Natural killer cell treated with Interleukin-12 subunit alpha and Interleukin-12 subunit beta and Interleukin-15 and Interleukin-18, amount 100 ng/mL, for 72 hours (primary cell): ENCODE results near the gene ADGRF1. TPM values are rescaled to one million over a fixed set of nuclear protein-coding genes. Genes with fewer than 3 reads are reported as not detected.
"Not testable (repeated sequence)": the region's sequence is repeated elsewhere in the genome, so short reads cannot be mapped to it uniquely, and the experiment has no call there.

Source experiments
- ATAC-seq, 2 donors: fragments of 150-1000 bp; cut with Tn5 transposase in 1 of 2; sonication (Bioruptor Pico), chemical (Tn5 transposase) in 1 of 2; 2 replicates each; pipeline ENCODE4 v1.10.0; 2021
- DNase-seq: peaks from one replicate; pipeline ENCODE4 v3.0.0; 2022; ENCODE audit warnings: low spot score
- H3K27ac Mint-ChIP-seq, 2 donors: 1 replicate in 1 of 2; 2 replicates in 1 of 2; pipeline ENCODE4 v1.8.0; 2022; ENCODE audit warnings: mixed read lengths in 2 of 2, mild to moderate bottlenecking in 1 of 2, moderate library complexity in 1 of 2
- H3K27me3 Mint-ChIP-seq, 2 donors: 1 replicate in 1 of 2; 2 replicates in 1 of 2; pipeline ENCODE4 v1.8.0; 2022; ENCODE audit warnings: mixed read lengths in 2 of 2
- H3K36me3 Mint-ChIP-seq: one replicate; pipeline ENCODE4 v1.8.0; 2022; ENCODE audit warnings: mixed read lengths
- H3K4me1 Mint-ChIP-seq, 2 donors: 1 replicate in 1 of 2; 2 replicates in 1 of 2; pipeline ENCODE4 v1.8.0; 2022; ENCODE audit warnings: low read depth in 2 of 2, mixed read lengths in 2 of 2, mild to moderate bottlenecking in 1 of 2
- H3K4me3 Mint-ChIP-seq: one replicate; pipeline ENCODE4 v1.8.0; 2022; ENCODE audit warnings: mixed read lengths
- H3K9me3 Mint-ChIP-seq: 2 replicates; pipeline ENCODE4 v1.8.0; 2022; ENCODE audit warnings: mixed read lengths
- total RNA-seq, 2 donors: library from RNA; stranded (reverse); gene quantifications; one replicate each; pipeline ENCODE4 v1.2.3, GENCODE V29; 2022

Gene ADGRF1
- total RNA-seq, 2 donors from 2014 or later = not detected

DNA sequence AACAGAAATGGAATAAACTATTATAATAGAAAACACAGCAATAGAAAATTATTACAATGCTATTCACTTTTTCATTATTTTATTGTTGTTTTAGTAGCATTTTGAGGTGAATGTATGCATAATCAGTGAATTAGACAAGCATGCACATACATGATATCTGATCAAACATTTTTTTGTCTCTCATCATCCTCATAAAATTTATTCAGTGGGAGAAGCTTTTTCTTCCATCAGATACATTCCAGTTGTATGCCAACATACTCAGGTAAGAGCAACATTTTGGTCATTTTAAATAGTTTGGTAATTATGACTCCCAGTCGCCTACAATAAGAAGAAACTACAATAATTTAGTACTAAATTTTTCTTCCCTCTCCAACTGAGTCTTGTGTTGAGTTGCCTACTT lies 44.5 kb downstream of the ADGRF1 start:
- ATAC-seq = no peak
- Mint-ChIP-seq H3K4me1 (no peaks in the 10 kb centered on the region), H3K36me3 (no peaks in the 10 kb centered on the region), H3K4me3 (no peak overlapping the region), H3K27me3 (peaks cover 15 to 39% of the 10 kb centered on the region in 2 donors), H3K9me3 (no peaks in the 10 kb centered on the region), H3K27ac (no peak overlapping the region)
- DNase-seq = no peak

DNA sequence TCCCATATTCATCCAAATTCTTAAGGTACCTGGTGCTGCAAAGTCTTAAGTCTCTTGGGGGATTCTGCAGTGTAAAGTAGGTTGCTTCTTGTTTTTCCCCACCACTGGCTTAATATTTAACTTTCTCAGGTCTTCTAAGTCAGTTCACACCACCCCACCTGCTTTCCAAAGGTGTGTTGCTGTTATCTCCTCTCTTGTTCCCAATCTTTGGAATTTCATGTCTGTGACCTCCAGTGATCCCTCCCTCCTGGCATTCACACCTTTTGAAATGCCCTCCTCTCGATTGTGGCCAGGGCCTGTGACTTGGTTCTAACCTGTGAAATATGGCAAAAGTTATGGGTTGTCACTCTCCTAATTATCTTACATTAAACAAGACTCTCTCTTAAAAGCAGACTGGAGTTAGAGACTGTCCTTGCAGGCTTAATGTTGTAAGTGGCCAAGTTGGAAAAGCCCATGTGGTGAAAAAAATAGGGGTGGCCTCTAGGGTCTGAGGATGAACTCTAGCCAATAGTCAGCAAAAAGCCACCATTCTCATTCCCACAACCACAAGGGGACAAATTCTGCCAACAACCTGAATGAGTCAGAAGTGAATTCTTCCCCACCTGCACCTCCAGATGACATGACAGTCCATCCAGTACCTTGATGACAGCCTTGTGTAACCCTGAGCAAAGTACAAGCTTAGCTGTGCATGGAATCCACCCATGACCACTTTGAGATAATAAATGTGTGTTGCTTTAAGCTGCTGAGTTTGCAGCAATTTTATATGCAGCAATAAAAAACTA lies 45.1 kb downstream of the ADGRF1 start:
- ATAC-seq = no peak
- H3K4me3 Mint-ChIP-seq = no peak overlapping the region
- H3K9me3 Mint-ChIP-seq = no peaks in the 10 kb centered on the region
- peaks cover 15 to 39% of the 10 kb centered on the region in 2 donors for H3K27me3 Mint-ChIP-seq
- DNase-seq = no peak
- H3K36me3 Mint-ChIP-seq = no peaks in the 10 kb centered on the region
- no peak overlapping the region for H3K27ac Mint-ChIP-seq
- no peaks in the 10 kb centered on the region for H3K4me1 Mint-ChIP-seq

DNA sequence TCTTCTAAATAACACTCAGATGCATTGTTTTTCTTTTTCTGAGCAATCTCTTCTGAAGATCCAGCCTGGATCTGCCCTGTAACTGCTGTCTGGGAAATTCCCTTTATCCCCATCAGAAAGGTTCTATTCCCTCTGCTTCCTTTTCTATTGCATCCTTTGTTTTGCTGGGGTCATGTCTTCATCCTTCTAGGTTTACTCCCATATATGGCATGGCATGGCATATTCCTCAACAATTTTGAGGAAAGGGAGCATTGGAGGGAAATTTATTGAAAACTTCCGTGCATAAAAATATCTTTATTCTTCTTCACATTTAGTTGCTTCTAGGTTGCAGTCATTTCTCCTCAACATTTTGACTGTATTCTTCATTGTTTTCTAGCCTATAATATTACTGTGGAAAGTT lies 47.2 kb downstream of the ADGRF1 start:
- ATAC-seq (no peak), DNase-seq (no peak)
- Mint-ChIP-seq H3K36me3 (no peaks in the 10 kb centered on the region), H3K4me1 (no peaks in the 10 kb centered on the region), H3K27ac (no peak overlapping the region), H3K4me3 (no peak overlapping the region), H3K9me3 (no peaks in the 10 kb centered on the region), H3K27me3 (peaks cover 18 to 49% of the 10 kb centered on the region in 2 donors)

DNA sequence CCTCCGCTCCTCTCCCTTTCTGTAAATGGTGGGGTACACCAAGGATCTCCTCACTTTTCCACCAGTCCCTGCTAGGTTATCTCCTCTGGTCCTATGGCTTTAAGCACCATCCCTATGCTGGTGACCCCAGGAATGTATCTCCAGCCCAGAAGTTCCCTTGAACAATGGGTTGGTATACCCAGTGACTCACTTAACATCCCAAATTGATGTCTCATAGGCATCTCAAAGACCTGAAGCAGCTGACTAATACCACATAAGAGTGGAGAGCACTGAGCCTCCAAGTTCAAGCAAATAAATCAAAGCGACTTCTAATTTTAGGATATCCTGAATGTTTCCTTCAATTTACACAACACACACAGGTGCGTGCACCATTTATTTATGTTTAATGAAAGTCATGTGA lies 48.3 kb downstream of the ADGRF1 start:
- Mint-ChIP-seq H3K4me1 (no peaks in the 10 kb centered on the region), H3K27ac (no peak overlapping the region), H3K27me3 (peaks cover 18 to 49% of the 10 kb centered on the region in 2 donors), H3K36me3 (no peaks in the 10 kb centered on the region), H3K9me3 (no peaks in the 10 kb centered on the region), H3K4me3 (no peak overlapping the region)
- ATAC-seq (no peak), DNase-seq (no peak)

DNA sequence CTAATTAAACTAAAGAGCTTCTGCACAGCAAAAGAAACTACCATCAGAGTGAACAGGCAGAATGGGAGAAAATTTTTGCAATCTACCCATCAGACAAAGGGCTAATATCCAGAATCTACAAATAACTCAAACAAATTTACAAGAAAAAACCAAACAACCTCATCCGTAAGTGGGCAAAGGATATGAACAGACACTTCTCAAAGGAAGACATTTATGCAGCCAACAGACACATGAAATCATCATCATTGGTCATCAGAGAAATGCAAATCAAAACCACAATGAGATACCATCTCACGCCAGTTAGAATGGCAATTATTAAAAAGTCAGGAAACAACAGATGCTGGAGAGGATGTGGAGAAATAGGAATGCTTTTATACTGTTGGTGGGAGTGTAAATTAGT lies 49.7 kb downstream of the ADGRF1 start:
- H3K36me3 Mint-ChIP-seq, ATAC-seq, H3K9me3 Mint-ChIP-seq, H3K4me3 Mint-ChIP-seq, H3K27ac Mint-ChIP-seq, H3K4me1 Mint-ChIP-seq, DNase-seq: not testable (repeated sequence)
- H3K27me3 Mint-ChIP-seq = peaks cover 18 to 42% of the 10 kb centered on the region in 2 donors

DNA sequence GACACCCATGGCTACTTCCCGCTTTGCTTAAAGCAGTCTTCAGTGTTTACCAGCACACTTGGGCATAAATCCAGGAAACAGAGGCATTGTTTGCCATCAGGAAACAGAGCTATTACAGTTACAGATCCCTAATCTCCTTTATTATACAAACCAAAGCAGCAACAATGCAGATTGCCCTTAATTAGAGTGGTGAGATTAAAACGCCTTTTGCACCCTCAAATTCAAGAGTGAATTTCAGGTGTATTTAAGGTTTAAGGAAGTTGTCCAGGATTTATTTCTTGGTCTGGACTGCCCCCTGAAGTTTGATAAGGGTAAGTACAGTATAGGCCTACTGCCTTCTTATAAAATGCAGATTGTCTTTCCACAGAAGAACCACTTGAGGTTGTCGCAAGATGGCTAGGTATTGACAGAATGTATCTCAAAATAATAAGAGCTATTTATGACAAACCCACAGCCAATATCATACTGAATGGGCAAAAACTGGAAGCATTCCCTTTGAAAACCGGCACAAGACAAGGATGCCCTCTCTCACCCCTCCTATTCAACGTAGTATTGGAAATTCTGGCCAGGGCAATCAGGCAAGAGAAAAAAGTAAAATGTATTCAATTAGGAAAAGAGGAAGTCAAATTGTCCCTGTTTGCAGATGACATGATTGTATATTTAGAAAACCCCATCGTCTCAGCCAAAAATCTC lies 51.2 kb downstream of the ADGRF1 start:
- H3K9me3 Mint-ChIP-seq, H3K36me3 Mint-ChIP-seq, ATAC-seq, H3K4me1 Mint-ChIP-seq, H3K27ac Mint-ChIP-seq, H3K4me3 Mint-ChIP-seq, DNase-seq: not testable (repeated sequence)
- peaks cover 16 to 34% of the 10 kb centered on the region in 2 donors for H3K27me3 Mint-ChIP-seq

DNA sequence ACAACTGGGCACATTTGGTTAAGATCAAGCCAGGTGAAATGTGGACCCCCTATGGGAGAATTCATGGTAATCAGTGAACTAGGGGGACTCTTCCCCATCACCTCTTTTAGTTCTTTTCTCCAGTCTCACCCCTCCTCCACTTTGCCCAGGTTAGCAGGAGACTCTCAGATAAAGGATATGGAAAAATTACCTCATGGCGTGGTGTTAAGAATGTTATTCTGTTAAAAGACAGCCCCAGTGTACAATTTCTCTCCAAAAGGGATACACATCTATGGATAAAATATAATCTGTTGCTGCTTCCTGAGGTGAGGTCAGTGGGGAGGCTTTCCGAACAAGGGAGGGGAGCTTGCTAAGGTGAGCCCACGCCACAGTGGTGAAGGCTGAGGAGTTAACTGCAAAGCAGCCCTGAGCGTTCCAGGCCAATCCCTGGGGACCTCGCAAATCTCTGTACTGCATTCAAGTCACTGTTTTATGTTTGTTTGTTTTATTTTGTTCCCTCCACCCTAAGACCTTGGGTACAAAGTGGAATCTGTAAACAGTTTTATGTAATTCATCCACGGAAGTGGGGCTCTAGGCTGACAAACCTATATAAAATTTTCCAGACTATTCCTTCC lies 52.0 kb downstream of the ADGRF1 start:
- Mint-ChIP-seq H3K36me3 (no peaks in the 10 kb centered on the region), H3K27ac (no peak overlapping the region), H3K27me3 (peaks cover 9 to 25% of the 10 kb centered on the region in 2 donors), H3K9me3 (no peaks in the 10 kb centered on the region), H3K4me3 (no peak overlapping the region), H3K4me1 (no peaks in the 10 kb centered on the region)
- no peak for ATAC-seq
- DNase-seq = no peak

DNA sequence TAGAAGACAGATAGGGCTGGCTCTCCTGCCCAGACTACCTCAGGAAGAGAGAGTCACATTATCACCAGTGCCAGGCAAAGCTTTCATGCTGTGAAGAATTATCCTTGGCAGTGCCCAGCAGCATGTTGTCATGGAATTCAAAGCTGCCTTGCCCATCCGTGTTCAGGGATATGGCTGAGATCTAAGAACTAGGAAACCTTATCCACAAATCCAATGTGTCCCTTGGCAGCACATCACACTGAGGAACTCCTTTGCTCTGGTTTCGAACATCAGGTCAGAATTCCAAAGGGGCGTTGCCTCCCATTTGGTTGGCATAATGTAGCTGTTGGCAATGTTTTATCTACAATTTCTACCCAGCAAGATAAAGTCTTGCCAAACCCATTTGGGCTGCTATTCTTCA lies 52.7 kb downstream of the ADGRF1 start:
- Mint-ChIP-seq H3K27me3 (peaks cover 5 to 19% of the 10 kb centered on the region in 2 donors), H3K4me3 (no peak overlapping the region), H3K27ac (no peak overlapping the region), H3K9me3 (no peaks in the 10 kb centered on the region), H3K36me3 (no peaks in the 10 kb centered on the region), H3K4me1 (no peaks in the 10 kb centered on the region)
- DNase-seq = no peak
- ATAC-seq = no peak

DNA sequence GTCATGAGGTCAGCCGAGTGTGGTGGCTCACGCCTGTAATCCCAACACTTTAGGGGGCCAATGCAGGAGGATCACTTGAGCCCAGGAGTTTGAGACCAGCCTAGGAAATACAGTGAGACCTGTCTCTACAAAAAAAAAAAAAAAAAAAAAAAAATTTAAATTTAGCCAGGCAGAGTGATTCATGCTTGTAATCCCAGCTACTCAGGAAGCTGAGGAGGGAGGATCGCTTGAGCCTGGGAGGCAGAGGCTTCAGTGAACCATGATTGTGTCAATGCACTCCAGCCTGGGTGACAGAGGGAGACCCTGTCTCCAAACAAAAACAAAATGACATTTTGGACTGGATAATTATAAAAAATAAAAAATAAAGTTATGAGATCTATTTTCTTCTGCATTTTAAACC lies 56.2 kb downstream of the ADGRF1 start:
- no peak overlapping the region for H3K4me3 Mint-ChIP-seq
- H3K27me3 Mint-ChIP-seq = peaks cover 2 to 5% of the 10 kb centered on the region in 2 donors
- H3K27ac Mint-ChIP-seq = no peak overlapping the region
- H3K36me3 Mint-ChIP-seq = no peaks in the 10 kb centered on the region
- no peaks in the 10 kb centered on the region for H3K9me3 Mint-ChIP-seq
- ATAC-seq = no peak
- H3K4me1 Mint-ChIP-seq = no peaks in the 10 kb centered on the region
- no peak for DNase-seq

DNA sequence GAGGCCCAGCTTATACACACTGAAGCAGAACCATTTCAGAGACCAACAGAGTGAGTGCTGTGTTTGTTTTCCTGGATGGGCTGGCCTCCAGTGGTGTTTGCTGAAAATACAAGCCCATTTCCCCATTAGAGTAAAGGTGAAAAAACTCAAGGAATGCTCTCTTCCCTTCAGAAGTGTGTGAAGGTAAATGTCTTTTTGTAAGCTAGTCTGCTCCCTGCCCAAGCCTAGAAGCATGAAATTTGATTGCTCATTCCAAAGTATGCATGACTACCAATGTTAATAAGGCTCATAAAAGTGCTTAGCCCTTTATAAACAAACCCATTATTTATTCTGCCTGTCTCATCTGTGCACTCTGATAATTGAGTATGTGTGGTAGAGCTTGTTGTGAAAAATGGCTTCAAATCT lies 59.1 kb downstream of the ADGRF1 start:
- Mint-ChIP-seq H3K4me1 (no peaks in the 10 kb centered on the region), H3K4me3 (no peak overlapping the region), H3K36me3 (no peaks in the 10 kb centered on the region), H3K27ac (no peak overlapping the region), H3K9me3 (no peaks in the 10 kb centered on the region), H3K27me3 (peaks cover 0 to 5% of the 10 kb centered on the region in 2 donors)
- no peak for ATAC-seq
- DNase-seq = no peak

DNA sequence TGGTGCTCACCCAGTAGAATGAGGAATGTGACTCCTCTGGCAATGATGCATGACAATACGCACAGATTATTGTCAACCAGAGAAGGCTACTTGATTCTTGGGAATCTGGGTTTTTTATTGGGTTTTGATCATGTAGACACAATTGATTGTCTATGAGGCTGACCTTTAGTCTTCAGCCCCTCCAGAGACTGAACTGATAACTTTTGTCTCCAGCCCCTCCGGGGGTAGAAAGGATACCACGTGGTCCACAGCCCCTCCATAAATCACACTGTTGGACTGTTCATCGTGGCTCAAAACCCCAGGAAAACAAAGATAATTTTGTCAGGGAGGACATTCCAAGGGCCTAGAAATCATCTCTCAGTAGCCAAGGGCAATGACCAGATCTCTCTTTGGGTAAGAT lies 62.9 kb downstream of the ADGRF1 start:
- no peaks in the 10 kb centered on the region for H3K36me3 Mint-ChIP-seq
- DNase-seq = no peak
- H3K4me3 Mint-ChIP-seq = no peak overlapping the region
- H3K9me3 Mint-ChIP-seq = no peaks in the 10 kb centered on the region
- no peaks in the 10 kb centered on the region for H3K4me1 Mint-ChIP-seq
- peaks cover 0 to 12% of the 10 kb centered on the region in 2 donors for H3K27me3 Mint-ChIP-seq
- H3K27ac Mint-ChIP-seq = no peak overlapping the region
- no peak for ATAC-seq

DNA sequence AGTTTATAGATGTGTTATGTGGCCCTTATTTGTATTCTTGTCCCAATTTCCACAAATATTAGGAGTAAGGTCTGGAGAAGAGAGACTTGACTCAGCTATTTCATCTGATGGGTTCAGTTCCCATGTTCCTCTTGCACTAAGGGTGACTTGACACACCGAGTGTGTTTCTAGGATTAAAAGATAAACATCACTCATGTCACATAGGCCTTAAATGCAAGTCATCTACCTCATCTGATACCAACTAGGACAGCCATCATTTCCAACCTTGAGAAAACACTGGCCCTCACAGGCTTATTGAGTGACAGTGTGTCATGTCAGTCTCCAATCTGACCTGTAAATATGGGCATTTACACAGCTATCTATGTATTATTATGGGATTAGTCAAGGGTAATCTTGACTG lies 67.3 kb downstream of the ADGRF1 start:
- DNase-seq (no peak), ATAC-seq (no peak)
- Mint-ChIP-seq H3K4me3 (no peak overlapping the region), H3K27me3 (peaks cover 8 to 29% of the 10 kb centered on the region in 2 donors), H3K27ac (no peak overlapping the region), H3K9me3 (no peaks in the 10 kb centered on the region), H3K4me1 (no peaks in the 10 kb centered on the region), H3K36me3 (no peaks in the 10 kb centered on the region)

DNA sequence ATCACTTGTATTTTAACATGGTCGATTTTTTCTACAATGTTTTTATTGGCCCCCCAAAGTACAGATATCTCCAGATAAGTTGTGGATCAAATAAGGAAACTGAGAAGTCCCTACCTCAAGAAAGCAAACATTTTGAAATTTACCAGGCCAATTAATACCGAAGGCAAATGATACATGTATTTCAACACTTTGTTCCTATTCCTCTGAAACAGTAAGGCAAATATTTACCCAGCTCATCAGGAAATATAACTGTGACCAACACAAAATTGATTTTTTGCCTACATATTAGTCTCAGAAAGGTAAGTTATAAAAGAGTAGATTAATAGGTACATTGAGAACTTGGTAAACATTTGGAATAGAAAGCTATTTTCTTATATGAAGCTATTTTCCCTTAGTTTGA lies 69.1 kb downstream of the ADGRF1 start:
- Mint-ChIP-seq H3K9me3 (no peaks in the 10 kb centered on the region), H3K27me3 (peaks cover 8 to 29% of the 10 kb centered on the region in 2 donors)
- DNase-seq = no peak

DNA sequence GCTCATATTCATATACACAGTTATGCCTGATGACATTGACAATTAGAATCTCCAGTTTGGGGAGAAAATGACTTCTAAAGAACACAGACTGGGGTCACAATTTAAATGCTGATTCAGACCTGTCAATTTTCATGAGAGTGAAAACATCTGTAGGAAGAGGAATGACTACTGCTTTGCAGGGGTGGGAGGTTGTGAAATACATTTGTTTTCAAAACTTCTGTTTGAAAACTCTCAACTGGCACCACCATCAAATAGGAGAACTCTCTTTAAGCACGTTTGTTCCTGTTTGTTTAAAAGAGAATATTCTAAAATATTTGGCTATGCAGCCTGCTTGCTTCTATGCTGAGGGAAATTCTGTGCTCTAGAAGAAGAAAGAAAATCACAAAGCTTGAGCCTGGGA lies 69.6 kb downstream of the ADGRF1 start:
- Mint-ChIP-seq H3K9me3 (no peaks in the 10 kb centered on the region), H3K4me1 (no peaks in the 10 kb centered on the region), H3K27me3 (peaks cover 8 to 29% of the 10 kb centered on the region in 2 donors), H3K36me3 (no peaks in the 10 kb centered on the region), H3K4me3 (no peak overlapping the region), H3K27ac (no peak overlapping the region)
- no peak for ATAC-seq
- DNase-seq = no peak

More for the DNA sequence above, 69.1 kb downstream of the ADGRF1 start:
- Mint-ChIP-seq H3K36me3 (no peaks in the 10 kb centered on the region), H3K4me3 (no peak overlapping the region), H3K27ac (no peak overlapping the region), H3K4me1 (no peaks in the 10 kb centered on the region)
- ATAC-seq = no peak
